GM18519 (cell line): Measurements from ENCODE around the gene BCKDHA.
"Not testable (repeated sequence)": the region's sequence is repeated elsewhere in the genome, so short reads cannot be mapped to it uniquely, and the experiment has no call there.

Experiments
- ATAC-seq: cut with Tn5 transposase; IDR thresholded peaks from one replicate; pipeline ENCODE4 v1.9.1; 2021; ENCODE audit warnings: mild to moderate bottlenecking, moderate library complexity; ENCODE audit not compliant: unreplicated experiment, low FRiP score

Gene BCKDHA

DNA sequence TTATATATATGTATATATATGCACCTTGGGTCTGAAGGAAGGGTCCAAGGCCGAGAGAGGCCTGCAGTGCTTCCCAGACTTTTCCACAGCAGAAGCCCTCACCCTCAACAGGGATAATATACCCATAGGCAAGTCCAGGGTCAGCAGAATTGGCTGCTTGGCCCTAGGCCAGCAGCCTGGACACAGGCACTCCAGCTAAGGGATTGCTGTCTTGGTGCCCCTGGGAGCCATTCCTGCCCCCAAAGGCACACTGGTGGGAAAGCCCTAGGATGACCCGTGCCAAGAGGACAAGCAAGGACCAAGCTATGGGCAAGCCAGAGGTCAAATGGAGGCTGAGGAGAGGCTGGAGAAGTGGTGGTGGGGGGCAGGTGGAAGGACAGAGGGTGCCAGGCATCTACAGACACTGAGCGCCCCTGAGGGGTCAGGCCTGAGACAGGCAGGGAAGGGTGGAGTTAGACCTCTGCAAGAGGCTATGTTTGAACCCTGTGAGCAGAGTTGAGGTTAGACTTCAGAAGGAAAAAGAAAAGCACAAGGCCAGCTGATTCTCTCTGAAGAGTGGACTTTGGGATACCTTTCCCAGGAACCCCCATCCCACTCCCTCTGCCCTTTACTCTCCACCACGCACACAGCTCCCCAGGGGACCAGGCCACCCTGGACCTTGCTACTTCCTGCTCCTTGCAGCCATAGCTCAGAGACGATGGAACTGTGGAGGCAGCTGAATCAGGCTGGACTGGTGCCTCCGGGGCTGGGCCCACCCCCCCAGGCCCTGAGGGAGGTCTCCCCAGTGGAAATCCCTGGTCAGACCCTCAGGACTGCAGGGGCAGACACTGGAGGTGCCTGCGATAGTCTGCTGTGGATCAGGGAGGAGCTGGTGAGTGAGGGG lies 45.1 kb downstream of the BCKDHA start, which contains the start of gene ERICH4:
TSS of gene ERICH4 (plus strand) at position 684 of the 883 bp plus-strand sequence. CDS start at position 698, 14 bp downstream.
- ATAC-seq = no peak

DNA sequence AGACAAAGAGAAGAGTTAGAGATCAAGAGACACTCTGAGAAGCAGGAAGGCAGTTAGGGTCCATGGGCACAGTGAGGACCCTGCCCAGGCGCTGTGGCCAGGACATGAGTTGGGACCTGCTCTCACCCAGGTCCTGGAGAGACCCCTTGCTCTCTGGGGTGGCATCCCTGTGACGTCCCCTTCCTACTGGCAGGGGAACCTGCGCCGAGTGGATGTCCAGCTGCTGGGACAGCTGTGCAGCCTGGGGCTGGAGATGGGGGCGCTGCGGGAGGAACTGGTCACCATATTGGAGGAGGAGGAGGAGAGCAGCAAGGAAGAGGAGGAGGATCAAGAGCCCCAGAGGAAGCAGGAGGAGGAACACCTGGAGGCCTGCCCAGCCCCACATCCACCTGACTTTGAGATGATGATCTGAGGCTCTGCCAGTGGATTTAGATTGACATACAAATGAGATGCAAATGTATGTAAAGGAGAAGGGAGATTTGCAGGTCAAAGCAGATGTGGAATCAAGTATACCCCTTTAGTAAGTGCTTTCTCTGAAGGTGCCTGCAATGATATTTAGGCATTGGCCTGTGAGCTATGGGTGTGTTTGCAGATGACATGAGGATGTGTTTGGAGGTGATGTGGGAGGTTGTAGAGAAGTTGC lies 46.3 kb downstream of the BCKDHA start:
- no peak for ATAC-seq

DNA sequence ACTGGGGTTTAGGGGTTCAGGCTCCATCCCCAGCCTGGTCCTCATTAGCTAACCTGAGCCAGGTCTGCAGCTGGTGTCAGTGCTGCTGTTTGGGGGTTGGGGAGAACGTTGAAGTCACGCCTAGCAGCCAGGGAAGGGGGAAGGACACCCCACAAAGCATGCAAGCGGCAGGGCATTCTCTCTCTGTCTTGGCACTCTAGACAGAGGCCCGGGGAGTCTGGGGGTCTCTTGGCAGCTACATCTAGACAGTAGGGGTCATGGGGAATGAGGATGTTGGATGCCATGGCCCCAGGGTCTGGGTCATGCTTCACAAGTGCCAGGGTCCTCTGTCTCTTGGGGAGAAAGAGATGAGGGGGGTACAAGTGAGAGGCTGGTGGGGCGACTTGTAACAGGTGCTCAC lies 48.0 kb downstream of the BCKDHA start:
- no peak for ATAC-seq

DNA sequence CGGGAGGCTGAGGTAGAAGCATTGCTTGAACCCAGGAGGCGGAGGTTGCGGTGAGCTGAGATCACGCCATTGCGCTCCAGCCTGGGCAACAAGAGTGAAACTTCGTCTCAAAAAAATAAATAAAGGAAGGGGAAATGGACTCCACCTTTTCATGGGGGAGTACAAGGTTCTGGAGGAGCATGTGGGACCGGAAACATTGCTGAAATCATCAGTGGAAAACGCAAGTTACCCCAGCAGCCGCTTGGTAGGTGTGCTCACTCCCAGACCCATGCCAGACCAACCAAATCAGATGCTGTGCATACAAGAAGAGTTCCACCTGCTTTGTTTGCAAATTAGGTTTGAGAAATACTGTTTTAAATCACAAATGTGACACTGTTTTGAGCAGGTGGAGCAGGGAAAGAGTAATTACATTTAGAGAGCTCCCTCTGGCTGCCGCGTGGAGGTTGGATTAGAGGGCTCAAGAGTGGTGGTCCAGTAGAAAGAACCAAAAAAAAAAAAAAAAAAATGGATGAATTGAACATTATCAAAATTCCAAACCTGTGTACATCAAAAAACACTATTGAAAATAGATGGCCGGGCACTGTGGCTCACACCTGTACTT lies 50.2 kb downstream of the BCKDHA start:
- ATAC-seq = no peak

DNA sequence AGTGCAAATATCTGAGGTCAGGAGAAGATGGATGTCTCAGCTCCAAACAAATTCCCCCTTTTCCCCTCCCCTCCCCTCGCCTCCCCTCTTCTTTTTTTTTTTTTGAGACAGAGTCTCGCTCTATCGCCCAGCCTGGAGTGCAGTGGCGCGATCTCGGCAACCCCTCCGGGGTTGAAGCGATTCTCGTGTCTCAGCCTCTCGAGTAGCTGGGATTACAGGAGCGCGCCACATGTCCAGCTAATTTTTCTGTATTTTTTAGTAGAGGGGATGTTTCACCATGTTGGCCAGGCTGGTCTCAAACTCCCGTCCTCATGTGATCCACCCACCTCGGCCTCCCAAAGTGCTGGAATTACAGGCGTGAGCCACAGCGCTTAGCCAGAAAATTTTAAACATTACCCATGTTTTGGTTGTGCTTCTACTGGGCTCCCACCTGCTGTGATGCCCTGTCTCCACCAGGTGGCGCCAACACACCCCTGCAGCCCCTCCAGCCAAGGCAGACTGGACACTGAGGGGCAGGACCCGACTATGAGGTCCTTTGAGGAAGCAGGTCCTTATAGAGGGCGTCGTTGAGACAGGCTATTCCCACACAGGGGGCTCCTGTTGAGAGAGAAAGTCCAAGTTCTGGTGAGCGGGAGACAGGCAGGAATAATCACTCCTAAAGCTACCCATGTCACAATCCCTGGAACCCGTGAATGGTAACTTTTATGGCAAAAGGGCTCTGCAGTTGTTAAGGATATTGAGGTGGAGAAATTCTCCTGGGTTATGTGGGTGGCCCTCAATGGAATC lies 51.7 kb downstream of the BCKDHA start:
- ATAC-seq = no peak

DNA sequence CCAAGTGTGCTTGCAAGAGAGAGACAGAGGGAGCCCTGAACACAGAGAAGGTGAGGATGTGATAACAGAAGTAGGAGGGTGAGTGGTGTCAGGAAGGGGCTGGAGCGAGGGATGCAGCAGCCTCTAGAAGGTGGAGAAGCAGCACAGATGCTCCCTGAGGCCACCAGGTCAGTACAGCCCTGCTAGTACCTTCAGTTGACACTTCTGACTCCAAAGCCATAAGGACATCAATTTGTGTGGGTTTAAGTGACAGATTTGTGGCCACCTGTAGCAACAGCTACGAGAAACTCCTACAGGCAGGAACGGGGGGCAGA lies 52.2 kb downstream of the BCKDHA start:
- ATAC-seq = no peak

DNA sequence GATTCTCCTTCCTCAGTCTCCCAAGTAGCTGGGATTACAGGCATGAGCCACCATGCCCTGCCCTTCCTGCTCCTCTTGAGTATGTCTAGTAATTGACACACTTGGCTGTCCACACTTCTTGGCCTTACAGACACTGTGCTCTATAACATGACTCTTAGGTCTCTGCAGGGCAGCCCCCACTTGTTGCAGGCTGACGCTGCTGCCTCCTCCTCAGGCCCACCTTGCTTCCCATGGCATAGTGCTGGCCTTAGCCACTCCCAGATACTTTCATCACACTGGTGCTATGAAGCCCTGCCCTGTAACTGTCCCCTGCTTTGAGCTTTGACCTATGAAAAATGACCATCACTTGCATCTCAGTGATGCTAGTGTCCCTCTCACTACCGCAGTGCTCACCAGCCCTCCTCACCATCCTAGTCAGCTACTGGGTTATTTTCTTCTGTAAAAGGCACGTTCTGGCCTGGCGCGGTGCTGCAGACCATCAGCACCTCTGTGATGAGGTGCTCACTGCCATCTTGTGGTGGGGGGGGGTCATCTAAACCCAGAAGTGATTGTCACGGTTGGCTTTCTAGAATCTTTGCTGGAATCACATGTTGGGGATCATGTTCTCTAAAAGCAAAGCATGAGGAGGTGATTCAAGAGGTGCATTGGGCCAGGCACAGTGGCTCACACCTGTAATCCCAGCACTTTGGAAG lies 55.1 kb downstream of the BCKDHA start:
- ATAC-seq = no peak

DNA sequence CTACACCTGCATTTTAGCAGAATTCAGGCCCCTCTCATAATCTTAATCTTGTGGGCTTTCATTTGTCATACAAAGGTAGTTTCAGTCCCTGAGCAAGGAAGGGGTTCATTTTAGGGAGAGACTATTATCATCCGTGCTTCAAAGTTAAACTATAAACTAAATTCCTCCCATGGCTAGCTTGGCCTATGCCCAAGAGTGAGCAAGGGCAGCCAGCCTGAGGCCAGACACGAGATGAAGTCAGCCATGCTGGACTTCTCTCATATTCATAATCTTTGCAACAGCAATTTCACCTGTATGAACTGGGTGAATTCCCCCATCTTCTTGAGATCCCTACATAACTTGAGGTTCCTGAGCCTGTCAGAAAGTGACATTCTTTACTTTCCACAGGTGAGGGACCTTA lies 58.3 kb downstream of the BCKDHA start:
- no peak for ATAC-seq

DNA sequence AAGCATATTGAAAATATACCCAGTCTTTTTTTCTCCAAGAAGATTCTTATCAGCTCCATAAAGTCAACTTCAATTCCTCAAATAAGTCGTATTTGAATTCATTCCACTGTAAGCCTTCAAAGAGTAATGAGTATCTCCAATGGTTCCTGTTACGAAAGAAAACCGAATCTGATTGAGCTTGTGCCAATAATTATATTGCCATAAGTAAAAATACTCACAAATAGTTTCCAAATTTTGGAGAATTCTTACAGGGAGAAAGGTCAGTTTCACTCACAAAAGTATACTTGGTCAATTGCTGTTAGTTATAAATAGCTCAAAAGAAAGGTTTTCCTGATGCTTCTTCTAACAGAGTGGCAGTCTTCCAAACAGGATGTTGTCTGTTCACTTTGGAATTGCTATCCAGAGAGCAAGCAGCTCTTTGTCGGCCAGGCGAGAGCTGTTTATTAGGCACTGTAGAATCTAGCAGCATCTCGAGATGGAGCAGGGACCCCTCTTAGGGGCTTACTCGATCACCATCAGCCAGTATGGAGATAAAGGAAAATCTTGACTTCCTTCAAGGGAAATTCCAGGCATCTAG lies 58.8 kb downstream of the BCKDHA start:
- ATAC-seq = no peak

DNA sequence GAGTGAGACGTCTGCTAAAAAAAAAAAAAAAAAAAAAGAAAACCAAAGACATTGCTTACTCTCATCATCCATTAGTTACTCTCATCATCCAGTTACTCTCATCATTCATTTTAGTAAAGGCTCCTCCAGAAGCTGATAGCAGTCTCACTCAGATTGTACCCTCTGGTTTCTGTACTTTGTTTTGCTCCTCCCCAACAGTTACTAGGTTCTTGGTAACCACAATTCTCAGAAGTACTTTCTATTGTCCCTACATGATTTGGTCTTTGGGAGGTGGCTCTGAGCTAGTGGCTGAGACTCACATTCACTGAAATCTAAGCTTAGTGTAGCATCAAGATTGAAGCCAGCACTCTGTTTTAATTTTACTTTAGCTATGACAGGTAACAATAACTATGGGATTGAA lies 59.6 kb downstream of the BCKDHA start:
- no peak for ATAC-seq

DNA sequence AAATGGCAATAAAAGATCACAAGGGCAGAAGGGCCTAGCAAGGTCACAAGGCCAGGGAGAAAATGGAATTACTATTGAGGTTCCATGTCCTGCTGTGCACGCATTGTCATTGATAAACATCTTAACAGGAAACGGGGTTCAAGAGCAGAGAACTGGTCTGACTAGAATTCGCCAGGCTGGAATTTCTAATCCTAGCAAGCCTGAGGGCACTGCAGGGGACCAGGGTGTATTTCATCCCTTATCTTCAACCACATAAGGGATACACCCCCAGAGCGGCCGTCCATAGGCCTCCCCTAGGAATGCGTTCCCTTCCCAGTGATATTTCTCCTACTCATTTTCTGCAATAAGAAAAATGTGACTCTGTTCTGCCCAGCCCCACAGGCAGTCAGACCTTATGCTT lies 64.9 kb downstream of the BCKDHA start:
- ATAC-seq = no peak

DNA sequence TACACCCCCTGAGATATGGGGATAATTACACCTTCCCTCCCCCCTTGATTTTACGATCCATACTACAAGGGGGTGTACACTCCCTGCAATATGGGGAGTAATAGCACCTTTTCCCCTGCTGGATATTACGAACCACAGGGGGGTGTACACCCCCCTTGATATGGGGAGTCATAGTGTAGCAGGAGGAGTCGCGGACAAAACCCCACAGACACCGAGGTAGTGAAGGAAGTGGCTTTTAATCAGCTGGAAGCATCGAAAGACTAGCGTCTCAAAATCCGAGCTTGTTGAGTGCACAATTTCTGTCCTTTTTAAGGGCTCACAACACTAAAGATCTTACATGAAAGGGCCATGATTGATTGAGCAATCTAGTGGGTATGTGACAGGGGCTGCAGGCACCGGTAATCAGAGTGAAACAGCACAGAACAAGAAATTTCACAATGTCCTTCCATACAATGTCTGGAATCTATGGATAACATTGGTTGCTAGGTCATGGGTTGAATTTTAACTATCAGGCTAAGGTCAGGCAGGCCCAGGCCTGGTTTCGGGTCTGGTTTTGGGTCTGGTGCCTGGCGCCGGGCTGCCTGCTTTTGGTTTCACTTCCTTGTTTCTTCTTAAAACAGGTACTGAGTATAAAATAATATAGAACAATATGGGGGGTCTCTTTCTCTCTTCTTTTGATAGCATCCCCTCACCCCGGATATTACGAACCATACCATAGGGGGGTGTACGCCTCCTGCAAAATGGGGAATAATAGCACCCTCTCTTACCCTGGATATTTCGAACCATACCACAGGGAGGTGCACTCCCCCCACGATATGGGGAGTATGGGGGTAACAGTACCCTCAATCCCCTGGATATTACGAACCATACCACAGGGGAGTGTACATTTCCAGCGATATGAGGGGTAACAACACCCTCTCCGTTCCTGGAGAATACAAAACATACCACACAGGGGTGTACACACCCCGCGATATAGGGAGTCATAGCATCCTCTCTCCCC lies 65.9 kb downstream of the BCKDHA start:
- ATAC-seq = not testable (repeated sequence)
